Fibroblast of villous mesenchyme (primary cell): Measurements from ENCODE around the gene FKBP14. TPM values are rescaled to one million over a fixed set of nuclear protein-coding genes. Genes with fewer than 3 reads are reported as not detected.

Experiments
- DNase-seq: peaks from one replicate; pipeline ENCODE4 v3.0.0-alpha.2; 2010; ENCODE audit warnings: low read depth
- H3K4me3 ChIP-seq: 2 replicates; pipeline ENCODE4 v1.5.1; 2011; ENCODE audit warnings: low read depth, mild to moderate bottlenecking, low read length
- total RNA-seq: library from RNA; depleted of rRNA; stranded (reverse); fragments of >200 nt; gene quantifications from 2 replicates; pipeline ENCODE4 v1.2.3, GENCODE V29; 2012
- TF ChIP-seq, protein P1 (sequence below): IDR thresholded peaks from 2 replicates; pipeline ENCODE4 v1.5.1; 2012; ENCODE audit warnings: low read depth, mild to moderate bottlenecking, low read length; ENCODE audit not compliant: insufficient read depth

FKBP14 gene
- total RNA-seq, 1 donor = 66.9 TPM

- TF ChIP-seq, protein P1, sequence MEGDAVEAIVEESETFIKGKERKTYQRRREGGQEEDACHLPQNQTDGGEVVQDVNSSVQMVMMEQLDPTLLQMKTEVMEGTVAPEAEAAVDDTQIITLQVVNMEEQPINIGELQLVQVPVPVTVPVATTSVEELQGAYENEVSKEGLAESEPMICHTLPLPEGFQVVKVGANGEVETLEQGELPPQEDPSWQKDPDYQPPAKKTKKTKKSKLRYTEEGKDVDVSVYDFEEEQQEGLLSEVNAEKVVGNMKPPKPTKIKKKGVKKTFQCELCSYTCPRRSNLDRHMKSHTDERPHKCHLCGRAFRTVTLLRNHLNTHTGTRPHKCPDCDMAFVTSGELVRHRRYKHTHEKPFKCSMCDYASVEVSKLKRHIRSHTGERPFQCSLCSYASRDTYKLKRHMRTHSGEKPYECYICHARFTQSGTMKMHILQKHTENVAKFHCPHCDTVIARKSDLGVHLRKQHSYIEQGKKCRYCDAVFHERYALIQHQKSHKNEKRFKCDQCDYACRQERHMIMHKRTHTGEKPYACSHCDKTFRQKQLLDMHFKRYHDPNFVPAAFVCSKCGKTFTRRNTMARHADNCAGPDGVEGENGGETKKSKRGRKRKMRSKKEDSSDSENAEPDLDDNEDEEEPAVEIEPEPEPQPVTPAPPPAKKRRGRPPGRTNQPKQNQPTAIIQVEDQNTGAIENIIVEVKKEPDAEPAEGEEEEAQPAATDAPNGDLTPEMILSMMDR = no peak
- no peak overlapping the region for H3K4me3 ChIP-seq
- DNase-seq = no peak
Observed at GRCh38 chr7:30018451-30018850, 8.1 kb downstream of the FKBP14 start.

GRCh38 chr7:30012757-30013156 is 13.7 kb downstream of the FKBP14 start:
- DNase-seq = no peak

GRCh38 chr7:30010021-30010420 is 16.5 kb downstream of the FKBP14 start:
- DNase-seq = no peak
- TF ChIP-seq, protein P1 = no peak
- H3K4me3 ChIP-seq = no peak overlapping the region

More at GRCh38 chr7:30012757-30013156, 13.7 kb downstream of the FKBP14 start:
- TF ChIP-seq, protein P1 = no peak
- no peak overlapping the region for H3K4me3 ChIP-seq

GRCh38 chr7:30005464-30005863 is 21.0 kb downstream of the FKBP14 start:
- TF ChIP-seq, protein P1 = no peak
- no peak for DNase-seq
- no peak overlapping the region for H3K4me3 ChIP-seq

DNA sequence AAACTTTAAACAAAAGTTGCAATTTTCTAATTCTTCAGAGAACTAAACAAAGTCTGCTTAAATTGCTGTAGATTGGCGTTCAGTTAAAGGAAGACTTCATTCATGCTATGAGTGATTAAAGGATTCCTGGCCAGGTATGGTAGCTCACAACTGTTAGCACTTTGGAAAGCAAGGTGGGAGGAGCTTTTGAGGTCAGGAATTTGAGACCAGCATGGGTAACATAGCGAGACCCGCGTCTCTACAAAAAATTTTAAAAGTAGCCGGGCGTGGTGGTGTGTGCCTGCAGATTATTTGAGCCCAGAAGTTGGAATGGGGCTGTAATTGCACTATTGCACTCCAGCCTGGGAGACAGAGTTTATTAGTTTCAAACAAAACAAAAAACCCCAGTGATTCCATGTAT is 23.4 kb downstream of the FKBP14 start:
- TF ChIP-seq, protein P1 = no peak
- H3K4me3 ChIP-seq = no peak overlapping the region
- no peak for DNase-seq

DNA sequence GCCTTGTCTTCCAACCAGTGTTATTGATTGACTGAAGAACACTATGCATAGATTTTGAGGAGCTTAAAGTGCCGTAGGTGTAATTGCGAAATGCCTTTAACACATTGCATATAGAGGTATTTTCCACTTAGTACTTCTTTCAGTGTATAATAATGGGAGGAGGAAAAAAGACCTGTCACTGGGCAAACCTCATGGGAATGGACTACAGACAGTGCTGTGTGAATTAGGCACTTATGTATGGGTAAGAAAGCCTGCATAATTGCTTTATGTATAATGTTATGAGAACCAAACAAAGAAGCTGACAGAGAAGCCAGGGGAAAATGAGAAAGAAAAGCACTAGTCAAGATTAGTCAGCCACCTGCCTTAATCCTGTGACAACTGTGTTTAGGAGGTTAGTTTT is 24.5 kb downstream of the FKBP14 start:
- TF ChIP-seq, protein P1 = no peak
- H3K4me3 ChIP-seq = no peak overlapping the region
- no peak for DNase-seq

GRCh38 chr7:29998489-29998888 is 28.0 kb downstream of the FKBP14 start:
- DNase-seq = no peak
- no peak overlapping the region for H3K4me3 ChIP-seq
- TF ChIP-seq, protein P1 = no peak
